SHP77 treated with DMSO at 0.1 percent for 48 hours (cell line): ENCODE data around the gene NELFCD.
"Not testable (repeated sequence)": the region's sequence is repeated elsewhere in the genome, so short reads cannot be mapped to it uniquely, and the experiment has no call there.

Experiments used
- DNase-seq: peaks from one replicate; lab custom pipeline; 2025; lab: John Stamatoyannopoulos, UW

The NELFCD gene

DNA sequence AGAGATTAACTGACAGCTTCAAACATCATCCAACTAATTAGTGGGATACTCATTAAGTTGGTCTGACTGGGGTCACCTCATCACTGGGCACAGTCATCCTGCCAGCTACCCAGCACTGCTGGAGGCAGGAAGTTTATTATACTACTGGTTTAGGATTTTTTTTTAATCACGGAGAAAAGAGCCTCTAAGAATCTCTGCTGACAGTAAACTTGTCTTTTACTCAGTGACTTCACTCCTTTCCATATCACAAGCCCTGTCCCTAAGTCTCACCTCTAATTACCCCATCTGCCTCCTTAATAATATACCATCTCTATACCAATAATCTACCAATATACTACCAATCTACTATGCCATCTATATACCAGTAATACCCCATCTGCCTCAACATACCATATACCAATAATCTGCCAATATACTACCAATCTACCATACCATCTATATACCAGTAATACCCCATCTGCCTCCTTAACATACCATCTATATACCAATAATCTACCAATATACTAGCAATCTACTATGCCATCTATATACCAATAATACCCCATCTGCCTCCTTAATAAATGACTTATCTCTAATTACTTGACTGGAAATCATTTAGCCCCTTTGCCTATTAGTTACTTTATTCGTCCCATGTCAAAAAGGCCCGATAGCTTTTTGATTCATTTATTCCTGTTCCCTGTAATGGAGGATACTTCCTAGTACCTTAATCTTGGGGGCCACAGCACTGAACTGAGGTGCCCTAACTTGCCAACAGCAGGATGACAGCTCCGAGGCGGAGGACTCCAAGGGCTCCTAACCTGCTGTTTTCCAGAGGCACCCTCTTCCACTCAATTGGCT, 46.1 kb downstream of the NELFCD start:
- no peak for DNase-seq

DNA sequence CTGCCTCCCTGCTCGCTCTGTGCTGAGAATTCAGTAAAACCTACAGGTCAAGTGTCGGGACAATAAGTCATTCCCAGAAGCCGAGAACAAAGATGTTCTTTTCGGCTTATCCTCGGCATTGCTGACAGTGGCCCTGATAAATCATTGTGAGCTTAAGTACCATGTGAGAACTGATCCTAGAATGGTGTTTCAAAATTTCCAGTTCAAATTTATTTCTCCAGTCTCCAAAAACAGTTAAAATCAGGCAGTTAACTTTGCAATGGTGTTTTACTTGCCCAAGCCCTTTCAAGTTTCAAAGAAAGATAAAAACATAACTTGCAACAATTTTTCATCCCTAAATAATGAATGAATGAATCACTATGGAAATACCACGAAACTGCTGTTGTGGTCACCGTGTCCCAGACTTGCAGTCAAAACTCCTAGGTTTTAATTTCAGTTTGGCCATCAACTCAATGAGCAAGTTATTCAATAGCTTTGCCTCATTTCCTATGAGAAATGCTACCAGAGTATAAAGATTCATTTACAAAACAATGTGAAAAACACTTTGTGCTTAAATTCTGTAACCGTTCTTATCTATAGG, 46.8 kb downstream of the NELFCD start:
- no peak for DNase-seq

DNA sequence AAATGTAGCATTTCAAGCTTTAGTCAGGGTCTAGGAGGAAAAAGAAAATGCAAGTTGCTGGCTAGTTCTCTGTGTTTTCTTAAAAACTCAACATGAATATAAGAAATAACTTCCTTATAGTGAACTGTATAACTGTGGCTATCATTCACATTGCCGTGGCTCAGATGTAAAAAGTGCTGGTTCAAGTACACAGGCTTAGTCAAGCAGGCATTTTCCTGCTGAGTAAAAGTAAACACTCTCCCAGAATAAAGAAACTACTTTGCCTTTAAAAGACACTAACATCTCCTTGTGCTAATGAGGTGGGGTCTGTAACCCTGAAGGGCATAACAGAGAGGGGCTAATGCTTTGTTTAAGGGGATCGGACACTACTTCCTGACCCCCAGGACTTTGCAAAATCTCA, 47.8 kb downstream of the NELFCD start:
- DNase-seq = no peak

DNA sequence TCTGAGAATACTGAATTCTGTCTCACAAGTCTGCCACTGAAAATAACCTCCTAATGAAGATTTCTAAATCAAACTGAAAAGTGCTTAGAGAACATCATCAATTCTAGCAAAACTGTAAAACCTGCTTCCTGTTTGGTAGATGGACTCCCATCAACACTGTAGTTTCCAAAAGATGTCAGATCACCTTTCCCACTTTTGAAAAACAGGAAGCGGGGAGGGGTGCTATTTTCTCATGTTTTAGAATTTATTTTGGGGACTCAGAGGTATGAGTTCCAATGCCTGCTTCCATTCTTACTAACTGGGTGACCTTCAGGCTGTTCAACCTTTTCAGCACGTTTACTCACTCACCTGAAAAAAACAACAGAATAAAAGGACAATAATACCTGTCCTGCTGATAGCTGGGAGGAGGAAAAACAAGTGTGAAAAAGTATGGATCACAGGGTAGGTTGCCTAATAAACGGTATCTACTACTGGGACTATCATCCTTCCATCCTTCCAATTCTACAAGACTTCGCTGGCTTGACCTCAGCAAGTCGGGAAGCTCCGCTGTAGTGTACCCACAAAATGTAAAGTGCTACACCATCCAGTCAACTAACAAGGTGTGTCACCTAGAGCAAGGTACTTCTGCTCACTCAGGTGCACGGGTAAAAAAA, 50.0 kb downstream of the NELFCD start:
- no peak for DNase-seq

DNA sequence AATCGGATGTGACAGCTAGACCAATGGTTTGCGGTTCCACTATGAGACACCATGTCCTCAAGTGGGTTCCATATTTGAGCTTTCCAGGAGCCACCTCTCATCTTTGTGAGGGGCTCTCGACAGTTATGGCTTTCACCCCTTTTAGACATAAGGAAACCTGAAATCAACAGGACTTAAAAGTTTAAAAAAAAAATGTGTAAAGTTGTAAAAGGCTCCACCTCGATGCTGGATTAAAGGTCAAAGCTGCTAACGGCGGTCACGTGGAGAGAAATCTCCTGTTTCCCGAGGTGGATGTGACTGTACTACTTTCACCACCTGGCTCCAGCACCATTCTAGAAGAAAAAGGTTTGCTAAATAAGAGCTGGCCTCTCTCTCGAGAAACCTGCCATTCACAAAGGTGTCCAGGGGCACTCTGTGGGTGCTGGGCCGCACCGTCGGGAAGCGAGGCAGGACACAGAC, 50.5 kb downstream of the NELFCD start:
- no peak for DNase-seq

DNA sequence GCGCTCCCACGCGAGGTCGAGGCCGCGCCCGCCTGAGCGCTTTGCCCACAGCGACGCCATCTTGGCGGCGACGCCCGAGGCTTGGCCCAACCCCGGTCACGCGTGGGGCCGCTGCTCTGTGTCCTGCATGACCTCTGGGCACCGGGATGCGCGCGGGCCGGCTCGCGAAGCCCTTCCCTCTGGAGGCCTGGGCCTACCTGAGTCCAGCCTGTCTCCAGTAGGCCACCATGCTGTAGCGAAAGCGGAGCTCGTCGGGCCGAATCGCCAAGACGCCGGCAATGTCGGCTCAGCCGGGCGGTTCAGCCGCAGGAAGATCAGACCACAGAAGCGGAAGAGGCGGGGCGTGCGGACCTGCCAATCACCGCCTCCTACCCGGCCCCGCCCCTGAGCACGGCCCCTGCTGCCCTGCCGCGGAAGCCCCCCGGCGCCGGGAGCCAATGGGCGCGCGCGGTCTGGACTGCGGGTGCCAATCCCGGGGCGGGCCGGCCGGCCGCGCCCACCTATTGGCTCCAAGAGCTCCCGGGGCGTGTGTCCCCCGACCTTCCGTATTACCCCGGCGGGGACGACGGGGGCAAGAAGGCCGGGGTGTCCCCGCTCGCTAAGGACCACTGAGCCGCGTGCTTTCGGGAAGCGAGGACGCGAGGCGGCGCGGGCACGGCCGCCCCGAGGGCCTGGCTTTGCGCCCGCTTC, 51.1 kb downstream of the NELFCD start, which contains the start of gene ATP5F1E:
ATP5F1E (minus strand) TSS at position 313 of the 690 bp plus-strand sequence; CDS start at position 229, 84 bp downstream.
- peak; percentile 99 for DNase-seq

DNA sequence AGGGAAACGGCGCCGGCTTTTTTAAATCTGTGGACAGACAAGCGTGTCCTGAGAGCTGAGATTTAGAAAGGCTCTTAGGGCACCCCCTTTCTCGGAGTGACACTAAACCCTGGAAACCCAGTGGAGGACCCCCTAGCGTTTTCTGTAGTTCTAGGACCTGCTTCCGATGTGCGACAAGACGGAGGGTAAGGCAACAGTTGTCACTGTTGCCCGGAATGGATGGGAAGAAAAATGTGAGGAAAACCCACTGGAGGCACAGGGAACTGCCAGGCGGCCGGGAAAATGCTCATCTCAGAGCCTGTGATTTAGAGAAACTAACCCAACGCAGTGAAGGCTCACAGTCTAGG, 51.6 kb downstream of the NELFCD start:
- peak; percentile 81 for DNase-seq

DNA sequence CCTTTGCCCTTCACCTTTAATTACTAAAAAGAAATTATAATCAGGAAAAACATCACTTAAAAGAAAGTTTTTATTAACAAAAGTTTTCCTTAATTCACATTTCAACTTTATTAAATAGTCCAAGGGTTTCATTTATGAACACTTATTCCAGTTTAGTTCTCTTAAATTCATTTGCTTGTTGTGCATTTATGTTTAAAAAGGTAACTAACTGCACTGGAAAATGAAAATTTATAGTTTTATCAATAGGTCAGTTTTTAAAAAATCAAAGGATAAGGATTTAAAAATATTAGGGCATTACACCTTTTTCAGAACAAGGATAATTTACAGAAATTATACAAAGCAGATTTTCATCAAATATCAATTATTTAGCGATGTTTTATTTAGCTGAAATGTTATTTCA, 52.0 kb downstream of the NELFCD start:
- DNase-seq = no peak

DNA sequence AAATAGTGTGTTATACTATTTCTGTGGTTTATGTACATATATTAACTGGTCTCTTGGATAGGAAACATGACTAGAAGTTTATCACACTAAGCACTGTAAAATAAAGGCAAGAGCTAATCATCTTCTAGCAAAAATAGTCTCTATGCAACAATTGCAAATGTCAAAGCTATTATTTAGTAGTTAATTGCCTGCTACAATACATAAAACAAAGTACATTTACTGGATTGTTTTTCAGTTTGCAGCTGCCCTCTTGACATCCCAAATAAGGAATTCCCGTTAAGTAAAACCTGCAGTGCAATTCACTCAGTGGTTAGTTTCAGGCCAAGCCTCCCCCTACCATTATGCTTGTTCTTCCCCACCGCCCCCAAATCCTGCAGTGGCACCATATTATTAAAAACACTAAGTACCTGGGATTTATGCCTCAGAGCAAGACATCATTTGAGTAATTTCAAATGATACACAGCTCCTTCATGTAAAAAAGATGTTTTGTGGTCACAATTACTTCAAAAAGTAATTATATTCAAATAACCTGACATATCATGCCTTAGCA, 52.6 kb downstream of the NELFCD start:
- DNase-seq = no peak

DNA sequence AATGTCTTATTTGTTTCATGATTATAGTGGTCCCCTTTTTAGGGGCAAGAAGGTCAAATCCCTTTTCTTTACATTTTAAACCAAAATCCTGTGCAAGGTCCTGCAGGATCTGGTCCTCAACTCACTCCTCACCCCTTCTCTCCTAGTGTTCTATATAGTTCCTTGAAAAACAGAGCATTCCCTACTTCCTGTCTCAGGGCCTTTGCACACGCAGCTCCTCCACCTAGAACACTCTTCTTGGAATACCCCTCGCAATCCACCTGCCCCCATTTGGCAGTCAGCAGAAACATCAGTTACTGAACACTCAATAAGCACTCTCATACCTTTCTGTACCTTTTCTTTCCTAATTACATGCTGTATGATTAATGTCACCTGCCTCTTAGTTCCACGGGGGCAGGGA, 54.3 kb downstream of the NELFCD start:
- no peak for DNase-seq

DNA sequence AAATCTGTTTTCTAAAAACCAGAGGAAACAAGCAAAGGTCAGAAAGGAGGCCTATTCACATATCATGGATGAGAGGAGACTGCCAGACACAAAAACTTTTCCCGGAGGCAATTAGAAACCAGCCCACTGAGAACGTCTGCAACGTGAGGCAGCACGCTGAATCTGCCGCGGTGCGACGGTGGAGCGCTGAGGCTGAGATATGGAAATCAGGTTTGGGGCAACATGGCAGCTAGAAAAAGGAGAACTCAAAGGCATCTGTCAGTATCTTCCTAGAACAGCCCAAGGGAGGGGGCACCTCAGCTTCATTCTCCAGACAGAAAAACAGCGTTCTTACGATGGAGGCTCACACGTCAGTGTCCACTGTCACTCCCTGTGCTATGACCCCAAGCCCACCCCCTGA, 56.3 kb downstream of the NELFCD start:
- DNase-seq = no peak

DNA sequence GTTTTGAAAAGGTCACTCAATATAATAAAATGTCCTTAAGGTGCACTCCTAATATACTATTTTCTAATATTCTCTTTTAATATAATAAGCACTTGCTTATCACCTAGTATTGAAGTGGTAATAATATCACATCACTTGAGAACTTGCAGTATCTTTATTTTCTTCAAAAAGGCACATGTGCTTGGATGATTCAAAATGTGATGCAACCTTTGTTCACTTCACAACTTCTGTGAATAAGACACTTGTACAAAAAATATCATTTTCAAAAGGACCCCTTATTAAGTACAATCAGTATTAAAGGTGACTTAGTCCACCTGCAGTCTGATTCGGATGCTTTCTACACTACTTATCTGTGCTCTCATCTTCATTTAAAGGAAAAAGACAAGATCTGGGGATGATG, 58.2 kb downstream of the NELFCD start:
- no peak for DNase-seq

DNA sequence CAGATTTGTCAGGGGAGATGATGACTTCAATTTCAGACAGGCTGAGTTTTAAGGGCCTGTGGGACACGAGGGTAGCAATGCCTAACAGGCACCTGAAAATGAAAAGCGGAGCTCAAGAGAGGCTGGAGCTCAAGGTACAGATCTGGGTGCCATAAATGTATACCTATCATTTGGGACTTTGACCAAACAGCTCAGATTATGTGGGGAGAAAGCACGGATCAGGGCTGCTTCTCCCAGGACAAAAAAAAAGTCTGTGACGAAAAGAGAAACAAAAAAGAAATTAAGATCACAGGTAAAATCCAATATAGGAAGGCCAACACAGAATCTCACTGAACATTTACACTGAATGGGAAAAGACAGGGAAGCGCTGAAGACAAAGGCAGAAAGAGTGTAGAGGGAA, 59.6 kb downstream of the NELFCD start:
- no peak for DNase-seq

DNA sequence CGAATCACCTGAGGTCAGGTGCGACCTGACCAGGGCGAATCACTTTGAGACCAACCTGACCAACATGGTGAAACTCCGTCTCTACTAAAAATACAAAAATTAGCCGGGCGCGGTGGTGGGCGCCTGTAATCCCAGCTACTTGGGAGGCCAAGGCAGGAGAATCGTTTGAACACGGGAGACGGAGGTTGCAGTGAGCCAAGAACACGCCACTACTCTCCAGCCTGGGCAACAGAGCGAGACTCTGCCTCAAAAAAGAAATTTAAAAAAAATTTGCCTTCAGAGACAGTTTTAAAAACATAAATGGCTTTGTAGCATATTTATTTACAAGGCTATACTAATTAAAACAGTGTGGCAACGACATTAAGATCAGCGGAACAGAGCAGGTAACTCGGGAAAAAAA, 60.4 kb downstream of the NELFCD start:
- not testable (repeated sequence) for DNase-seq

DNA sequence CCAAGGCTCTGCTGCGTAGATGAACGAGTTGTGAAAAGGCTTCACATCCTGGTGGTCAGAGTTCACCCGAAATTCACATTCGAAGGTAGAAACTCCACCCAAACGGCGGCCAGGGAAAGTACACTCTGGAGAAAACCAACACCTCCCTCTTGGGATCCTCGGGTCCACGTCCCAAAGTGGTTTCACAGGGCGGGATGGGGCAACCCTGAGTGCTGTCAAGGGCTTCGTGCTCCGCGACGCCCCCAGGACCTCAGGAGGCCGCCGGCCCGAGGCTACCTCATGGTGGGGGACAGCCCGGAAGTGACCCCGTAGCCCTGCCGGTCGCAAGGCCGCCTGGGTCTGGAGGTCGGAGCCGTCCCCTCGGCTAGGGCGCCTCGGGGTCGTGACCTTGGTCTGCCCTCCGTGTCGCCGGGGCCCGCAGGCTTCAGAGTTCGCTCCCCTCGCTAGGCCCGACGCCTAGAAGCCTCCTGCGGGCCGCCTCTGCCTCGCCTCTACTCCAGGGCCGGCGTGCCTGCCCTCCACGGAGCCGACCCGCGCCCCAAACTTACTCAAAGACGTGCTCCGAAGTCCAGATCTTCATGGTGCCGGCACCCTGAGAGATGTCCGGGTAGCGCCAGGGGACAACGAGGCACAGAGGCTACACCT, 61.2 kb downstream of the NELFCD start, which contains the start of gene PRELID3B:
PRELID3B (minus strand) TSS at position 636 of the 645 bp plus-strand sequence; CDS start at position 580, 56 bp downstream.
- no peak for DNase-seq

DNA sequence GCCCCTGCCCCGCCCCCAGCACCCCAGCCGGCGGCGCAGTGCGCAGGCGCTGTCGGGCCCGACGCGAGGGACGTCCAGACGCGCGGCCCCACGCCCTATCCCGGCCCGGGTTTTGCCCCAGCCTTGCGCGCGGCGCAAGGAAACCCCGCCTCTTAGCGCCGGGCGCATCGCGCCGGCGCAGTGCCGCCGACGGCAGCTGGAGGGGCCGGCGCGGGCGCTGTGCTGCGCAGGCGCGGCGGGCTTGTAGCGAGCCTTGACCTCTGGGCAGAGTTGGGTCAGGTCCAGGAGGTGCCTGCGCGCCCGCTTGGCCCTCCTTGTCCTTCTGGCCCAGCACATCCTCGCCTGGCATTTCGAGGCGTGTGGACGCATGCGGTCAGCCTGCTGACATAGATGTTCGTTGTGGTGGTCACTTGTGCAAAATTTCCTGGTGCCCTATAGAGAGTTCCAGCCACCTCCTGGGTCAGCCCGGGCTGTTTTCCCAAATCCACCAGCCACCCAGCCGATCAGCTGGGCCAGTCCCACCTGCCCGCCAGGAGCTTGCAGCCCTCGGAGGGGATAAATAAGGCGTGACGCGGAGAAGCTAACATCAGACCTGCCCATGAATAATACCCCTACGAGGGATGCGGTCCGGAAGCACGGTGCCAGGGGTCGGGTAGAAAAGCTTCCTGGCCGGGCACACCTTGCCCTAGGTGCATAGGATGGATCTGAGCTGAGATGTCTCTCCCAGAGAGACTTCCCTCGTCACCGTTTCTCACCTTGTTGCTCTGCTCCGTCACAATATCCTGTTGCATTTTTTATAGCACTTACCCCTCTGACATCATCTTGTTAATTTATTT, 62.0 kb downstream of the NELFCD start:
- DNase-seq = peak; percentile 92

DNA sequence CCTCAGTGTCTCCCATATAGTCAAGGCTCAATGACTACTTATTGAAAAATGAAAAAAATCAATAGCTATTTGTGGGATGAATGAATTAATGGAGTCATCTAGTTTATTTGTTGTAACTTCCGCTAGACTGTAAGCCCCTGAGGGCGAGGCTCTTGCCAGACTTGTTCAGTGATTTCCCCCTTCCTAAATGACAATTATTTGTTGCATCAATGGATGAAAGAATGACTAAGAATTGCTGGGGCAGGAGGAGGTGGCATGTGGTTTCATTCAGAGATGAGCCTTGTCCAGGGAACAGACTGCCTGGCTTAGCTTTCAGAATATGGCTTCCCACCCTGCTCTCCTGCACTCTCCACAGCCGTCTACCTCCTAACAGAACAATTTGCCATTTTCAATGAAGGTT, 62.6 kb downstream of the NELFCD start:
- DNase-seq = no peak

DNA sequence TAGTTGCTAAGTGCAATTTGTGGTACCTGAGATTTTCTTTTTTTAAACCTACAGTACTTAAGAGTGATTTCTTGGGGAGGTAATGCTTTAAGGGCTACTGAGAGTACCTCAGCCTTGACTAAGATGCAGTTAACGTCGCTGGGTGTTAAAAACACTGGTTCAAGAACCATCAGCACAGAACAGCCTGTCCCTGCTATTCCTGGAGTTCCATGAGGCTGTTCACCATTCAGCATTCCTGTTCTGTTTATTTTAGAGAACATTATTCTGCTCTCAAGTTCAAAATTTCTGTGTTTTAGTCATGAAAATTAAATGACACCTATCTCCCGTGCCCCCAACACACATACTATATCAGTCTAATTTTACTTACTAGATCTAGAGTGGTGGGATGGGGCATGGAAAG, 63.2 kb downstream of the NELFCD start:
- no peak for DNase-seq
